Measurements from ENCODE around the gene UBE2I.

DNA sequence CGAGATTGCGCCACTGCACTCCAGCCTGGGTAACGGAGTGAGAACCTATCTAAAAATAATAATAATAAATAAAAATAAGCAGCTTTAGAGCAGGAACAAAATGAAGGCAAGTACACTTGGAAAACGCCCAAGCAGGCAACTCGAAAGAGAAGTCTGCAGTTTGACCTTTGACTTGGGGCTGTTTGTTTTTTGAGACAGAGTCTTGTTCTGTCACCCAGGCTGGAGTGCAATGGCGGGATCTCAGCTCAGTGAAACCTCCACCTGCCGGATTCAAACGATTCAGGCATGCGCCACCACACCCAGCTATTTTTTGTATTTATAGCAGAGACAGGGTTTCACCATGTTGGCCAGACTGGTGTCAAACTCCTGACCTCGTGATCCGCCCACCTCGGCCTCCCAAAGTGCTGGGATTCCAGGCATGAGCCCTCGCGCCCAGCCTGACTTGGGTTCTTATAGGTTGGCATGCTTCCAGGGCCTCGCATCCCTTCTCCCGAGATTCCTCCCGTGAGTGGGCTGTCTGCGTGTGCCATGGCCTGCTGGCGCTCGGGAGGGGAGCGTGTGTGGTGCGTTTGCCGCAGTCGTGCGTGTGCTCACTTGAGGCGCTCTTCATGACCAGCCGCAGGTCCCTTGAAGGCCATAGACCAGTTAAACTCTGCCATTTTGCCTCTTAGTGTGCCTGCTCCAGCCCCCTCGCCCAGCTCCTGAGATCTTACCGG lies 18.4 kb upstream of the UBE2I start:
- TF ChIP-seq CTCF (IDR thresholded peaks at IDR 0.05): no peak
- TF ChIP-seq POLR2A (IDR thresholded peaks at IDR 0.05): no peak
- no peak for TF ChIP-seq EP300 (IDR thresholded peaks at IDR 0.05)
